GM12878 (cell line): ENCODE data around the gene RBM19. TPM values are rescaled to one million over a fixed set of nuclear protein-coding genes. Genes with fewer than 3 reads are reported as not detected.

ENCODE experiments used
- ATAC-seq: fragments of 200-7000 bp; cut with Tn5 transposase; 3 replicates; pipeline ENCODE4 v1.9.1; 2020; ENCODE audit warnings: mild to moderate bottlenecking, moderate library complexity
- BruUV-seq: library from RNA; stranded (reverse); fragments of 400-500 nt; replicated peaks from 2 replicates; lab custom pipeline; 2021; lab: Mats Ljungman, UMichigan
- CTCF ChIA-PET: fragments of 300-600 bp; sonication (Branson Sonifier 250); formaldehyde crosslinking; extraction: SDS; loops from one replicate; lab custom pipeline; 2021; ENCODE audit warnings: inconsistent platforms; lab: Yijun Ruan, JAX
- POLR2A ChIA-PET: fragments of 350-600 bp; formaldehyde crosslinking; extraction: SDS; loops from one replicate; lab custom pipeline; 2021; ENCODE audit warnings: inconsistent platforms; lab: Charles Lee
- RAD21 ChIA-PET: fragments of 300-600 bp; sonication (Branson Sonifier 250); formaldehyde crosslinking; loops from one replicate; lab custom pipeline; 2023; ENCODE audit warnings: antibody characterized with exemption; ENCODE audit not compliant: unreplicated experiment; lab: Charles Lee
- SMC1A ChIA-PET: fragments of 300-600 bp; sonication (Branson Sonifier 250); formaldehyde crosslinking; loops from one replicate; lab custom pipeline; 2023; ENCODE audit not compliant: unreplicated experiment, uncharacterized antibody; lab: Charles Lee
- DNase-seq: peaks from one replicate; pipeline ENCODE4 v3.0.0-alpha.2; 2011; ENCODE audit warnings: low read depth, low spot score
- FAIRE-seq: peaks from 3 replicates; lab custom pipeline; 2011; peaks lifted over from hg19 to GRCh38; lab: Jason Lieb, UNC
- H2AFZ ChIP-seq: 2 replicates; pipeline ENCODE4 v1.6.0; 2011; ENCODE audit warnings: low read depth, low read length, control low read depth; ENCODE audit not compliant: control insufficient read depth
- H3K27ac ChIP-seq: 2 replicates; pipeline ENCODE4 v1.5.1; 2011; ENCODE audit warnings: control low read depth; ENCODE audit not compliant: control insufficient read depth, insufficient read depth
- H3K27me3 ChIP-seq, 2 experiments: replicated peaks in 1 of 2; 2 replicates each; pipeline versions ENCODE4 v1.6.0 to v1.6.1; 2011; ENCODE audit warnings: low read length in 1 of 2; ENCODE audit not compliant: control insufficient read depth in 2 of 2, insufficient read depth in 2 of 2
- H3K36me3 ChIP-seq, 2 experiments: 2 replicates each; pipeline ENCODE4 v1.5.1; 2011; ENCODE audit warnings: low read length in 1 of 2; ENCODE audit not compliant: control insufficient read depth in 2 of 2, insufficient read depth in 2 of 2
- H3K4me1 ChIP-seq: 2 replicates; pipeline ENCODE4 v1.6.1; 2011; ENCODE audit warnings: mild to moderate bottlenecking, low read length, moderate library complexity, mixed read lengths; ENCODE audit not compliant: control insufficient read depth, insufficient read depth
- H3K4me2 ChIP-seq: 2 replicates; pipeline ENCODE4 v1.6.0; 2011; ENCODE audit warnings: control low read depth; ENCODE audit not compliant: control insufficient read depth, insufficient read depth
- H3K4me3 ChIP-seq: fragments of 200-600 bp; sonication (generic); 2 replicates; pipeline ENCODE4 v1.5.1; 2016
- H3K79me2 ChIP-seq: 2 replicates; pipeline ENCODE4 v1.6.0; 2011; ENCODE audit warnings: low read length; ENCODE audit not compliant: control insufficient read depth, insufficient read depth
- H3K9ac ChIP-seq: 2 replicates; pipeline ENCODE4 v1.8.0; 2011; ENCODE audit warnings: low read length, control low read depth, mixed read lengths; ENCODE audit not compliant: control insufficient read depth, insufficient read depth
- H3K9me3 ChIP-seq: replicated peaks from 3 replicates; pipeline ENCODE4 v1.5.1; 2011; ENCODE audit warnings: mild to moderate bottlenecking, low read length; ENCODE audit not compliant: control insufficient read depth, insufficient read depth
- H4K20me1 ChIP-seq: 2 replicates; pipeline ENCODE4 v1.6.0; 2011; ENCODE audit not compliant: control insufficient read depth, insufficient read depth
- BRCA1 ChIP-seq: IDR thresholded peaks from 2 replicates; pipeline ENCODE4 v1.6.1; 2011; ENCODE audit warnings: low read depth, low read length, improper control_type of control experiment
- RAD21 ChIP-seq: IDR thresholded peaks from 2 replicates; pipeline ENCODE4 v1.6.1; 2011; ENCODE audit warnings: mild to moderate bottlenecking, low read depth, low read length, moderate library complexity; ENCODE audit not compliant: insufficient read depth
- SIX5 ChIP-seq: IDR thresholded peaks from 2 replicates; pipeline ENCODE4 v1.6.1; 2011; ENCODE audit warnings: mild to moderate bottlenecking, low read depth, low read length, moderate library complexity; ENCODE audit not compliant: severe bottlenecking
- SMC3 ChIP-seq: IDR thresholded peaks from 2 replicates; pipeline ENCODE4 v1.6.1; 2011; ENCODE audit warnings: low read length, improper control_type of control experiment, borderline replicate concordance
- YY1 ChIP-seq: IDR thresholded peaks from 2 replicates; pipeline ENCODE4 v1.6.1; 2011; ENCODE audit warnings: low read depth, mild to moderate bottlenecking, low read length
- WGBS: methylation state at CpG from one replicate; pipeline ENCODE4 v1.1.6; 2016; ENCODE audit warnings: low lambda C conversion rate; ENCODE audit not compliant: insufficient replicate concordance, insufficient coverage; ENCODE audit errors: missing lambda C conversion rate; 5-methylcytosine and 5-hydroxymethylcytosine counted together
- in situ Hi-C: fragments of 300-500 bp; cut with MboI; formaldehyde crosslinking; loops from 9 replicates; pipeline ENCODE4 v1.14.3; 2018; ENCODE audit warnings: mixed read lengths
- intact Hi-C: fragments of 100-400 bp; cut with micrococcal nuclease; formaldehyde crosslinking; loops from one replicate; pipeline ENCODE4 v1.14.2; 2022; ENCODE audit not compliant: unreplicated experiment
- polyA plus RNA-seq, 11 experiments: library from polyadenylated mRNA; depleted of rRNA in 4 of 11; unstranded in 6 of 11; stranded (reverse) in 5 of 11; fragments of >200 nt; fragmentation: Nextera tagmentation in 4 of 11; fragmentation: Illumina TruSeq in 1 of 11; extraction: Ambion mirVana in 4 of 11; extraction: Trizol in 1 of 11; gene quantifications; 1 replicate in 1 of 11; 2 replicates in 10 of 11; pipeline versions ENCODE4 v1.2.1 to v1.2.3, GENCODE V29; 2011 to 2016; ENCODE audit warnings: inconsistent platforms in 2 of 11, missing spikeins in 2 of 11, low read depth in 1 of 11
- total RNA-seq, 4 experiments: library from RNA; depleted of rRNA in 3 of 4; stranded (reverse); fragments of >200 nt in 3 of 4; fragmentation: Illumina TruSeq in 1 of 4; extraction: Trizol in 1 of 4; gene quantifications; 2 replicates each; pipeline versions ENCODE4 v1.2.1 to v1.2.3, GENCODE V29; 2013 to 2021
- TF ChIP-seq, protein P1 (sequence below): fragments of 450-650 bp; IDR thresholded peaks from 2 replicates; pipeline ENCODE4 v1.6.1; 2017; ENCODE audit warnings: mild to moderate bottlenecking, moderate library complexity
- TF ChIP-seq, protein P2 (sequence below), 3 experiments: IDR thresholded peaks in 2 of 3; conservative IDR thresholded peaks in 1 of 3; 2 replicates each; pipeline ENCODE4 v1.5.1; 2011; ENCODE audit warnings: low read depth in 3 of 3, low read length in 3 of 3, mild to moderate bottlenecking in 3 of 3, control low read depth in 2 of 3, moderate library complexity in 2 of 3, inconsistent platforms in 1 of 3, mixed read lengths in 1 of 3; ENCODE audit not compliant: control insufficient read depth in 2 of 3, insufficient read depth in 1 of 3; ENCODE audit errors: extremely low read depth in 1 of 3

Gene RBM19
- total and polyA plus RNA-seq, 10 of the 15 experiments (the other 5 are each of a cell fraction or from before 2014, with no cell fraction given) = 4.2 to 42.9 (median 28.4) TPM

DNA sequence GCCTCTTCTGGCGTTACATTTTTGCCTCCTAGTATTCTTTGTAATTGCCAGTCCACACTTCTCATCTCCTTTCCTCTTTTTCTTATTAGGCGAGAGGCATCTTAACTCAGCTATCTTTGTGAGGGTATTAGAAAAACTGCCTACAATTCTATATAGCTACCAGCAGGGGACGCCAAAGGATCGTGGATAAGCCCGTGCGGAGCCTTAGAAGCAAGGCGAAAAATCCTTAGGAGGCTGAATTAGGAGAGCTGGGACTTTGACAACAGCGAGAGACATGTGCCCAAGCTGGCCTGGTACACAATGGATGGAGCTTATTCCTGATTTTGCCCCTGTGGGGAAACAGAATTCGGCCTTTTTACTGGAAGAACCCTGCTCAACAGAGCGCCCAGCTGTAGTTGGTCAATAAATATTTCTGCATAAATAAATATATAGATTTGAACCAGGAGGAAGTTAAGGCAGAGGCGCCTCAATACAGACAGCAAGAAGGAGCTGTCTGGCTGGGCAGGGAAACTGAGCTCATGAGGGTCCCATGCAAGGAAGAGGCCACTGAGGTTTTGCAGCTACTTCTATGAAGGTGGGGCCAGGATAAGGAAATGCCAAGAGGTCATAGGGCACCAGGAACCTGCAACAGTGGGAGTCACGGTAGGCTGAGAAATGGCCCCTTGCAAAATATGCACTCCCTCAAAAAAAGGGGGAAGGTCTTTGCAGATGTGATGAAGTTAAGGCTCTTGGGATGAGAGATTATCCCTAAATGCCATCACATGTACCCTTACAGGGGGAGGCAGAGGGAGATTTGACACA, 14.6 kb upstream of the RBM19 start:
- Histone ChIP-seq H3K4me3 (no peak overlapping the region), H4K20me1 (no peaks in the 10 kb centered on the region), H3K27me3 (no peaks in the 10 kb centered on the region), H2AFZ (no peak overlapping the region), H3K9me3 (no peaks in the 10 kb centered on the region), H3K4me1 (no peaks in the 10 kb centered on the region), H3K27ac (no peak overlapping the region), H3K9ac (no peak overlapping the region), H3K4me2 (no peak overlapping the region), H3K79me2 (no peaks in the 10 kb centered on the region), H3K36me3 (no peaks in the 10 kb centered on the region)
- ChIA-PET POLR2A (interaction anchor here (1.4 kb wide), 1 partner anchor 528 kb away, joined by 4 read pairs; no protein-coding TSS in a partner anchor), SMC1A (interaction anchor here (0.6 to 4.0 kb wide), 19 partner anchors 14 to 1937 kb away, joined by 3 to 65 read pairs (median 3); partner anchors contain the start of gene RBM19), RAD21 (interaction anchor here (1.0 to 3.1 kb wide), 18 partner anchors 12 to 1938 kb away, joined by 3 to 48 read pairs (median 4); no protein-coding TSS in a partner anchor), CTCF (interaction anchor here (0.6 to 4.3 kb wide), 32 partner anchors 9 to 1938 kb away, joined by 3 to 114 read pairs (median 4); partner anchors contain the start of gene RBM19)
- intact Hi-C loops (loop anchor here (1.0 to 10.0 kb wide), 4 partner anchors 528 to 1937 kb away; no protein-coding TSS in a partner anchor), in situ Hi-C loops (loop anchor here (5.0 to 10.0 kb wide), 2 partner anchors 527 to 1934 kb away; no protein-coding TSS in a partner anchor)
- WGBS = 7% methylated on average over 12 of the region's 12 CpGs
- no TSS peak for BruUV-seq
- FAIRE-seq (peak; percentile 38), ATAC-seq (peak; percentile 87), DNase-seq (no peak)
- TF ChIP-seq YY1 (0 out of 2 replicates have a peak, but pooled peaks have one; percentile 19), SIX5 (no peak), SMC3 (peak; percentile 91), BRCA1 (no peak), RAD21 (peak; percentile 98)
- TF ChIP-seq, protein P1, sequence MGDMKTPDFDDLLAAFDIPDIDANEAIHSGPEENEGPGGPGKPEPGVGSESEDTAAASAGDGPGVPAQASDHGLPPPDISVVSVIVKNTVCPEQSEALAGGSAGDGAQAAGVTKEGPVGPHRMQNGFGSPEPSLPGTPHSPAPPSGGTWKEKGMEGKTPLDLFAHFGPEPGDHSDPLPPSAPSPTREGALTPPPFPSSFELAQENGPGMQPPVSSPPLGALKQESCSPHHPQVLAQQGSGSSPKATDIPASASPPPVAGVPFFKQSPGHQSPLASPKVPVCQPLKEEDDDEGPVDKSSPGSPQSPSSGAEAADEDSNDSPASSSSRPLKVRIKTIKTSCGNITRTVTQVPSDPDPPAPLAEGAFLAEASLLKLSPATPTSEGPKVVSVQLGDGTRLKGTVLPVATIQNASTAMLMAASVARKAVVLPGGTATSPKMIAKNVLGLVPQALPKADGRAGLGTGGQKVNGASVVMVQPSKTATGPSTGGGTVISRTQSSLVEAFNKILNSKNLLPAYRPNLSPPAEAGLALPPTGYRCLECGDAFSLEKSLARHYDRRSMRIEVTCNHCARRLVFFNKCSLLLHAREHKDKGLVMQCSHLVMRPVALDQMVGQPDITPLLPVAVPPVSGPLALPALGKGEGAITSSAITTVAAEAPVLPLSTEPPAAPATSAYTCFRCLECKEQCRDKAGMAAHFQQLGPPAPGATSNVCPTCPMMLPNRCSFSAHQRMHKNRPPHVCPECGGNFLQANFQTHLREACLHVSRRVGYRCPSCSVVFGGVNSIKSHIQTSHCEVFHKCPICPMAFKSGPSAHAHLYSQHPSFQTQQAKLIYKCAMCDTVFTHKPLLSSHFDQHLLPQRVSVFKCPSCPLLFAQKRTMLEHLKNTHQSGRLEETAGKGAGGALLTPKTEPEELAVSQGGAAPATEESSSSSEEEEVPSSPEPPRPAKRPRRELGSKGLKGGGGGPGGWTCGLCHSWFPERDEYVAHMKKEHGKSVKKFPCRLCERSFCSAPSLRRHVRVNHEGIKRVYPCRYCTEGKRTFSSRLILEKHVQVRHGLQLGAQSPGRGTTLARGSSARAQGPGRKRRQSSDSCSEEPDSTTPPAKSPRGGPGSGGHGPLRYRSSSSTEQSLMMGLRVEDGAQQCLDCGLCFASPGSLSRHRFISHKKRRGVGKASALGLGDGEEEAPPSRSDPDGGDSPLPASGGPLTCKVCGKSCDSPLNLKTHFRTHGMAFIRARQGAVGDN = no peak
- TF ChIP-seq, protein P2, sequence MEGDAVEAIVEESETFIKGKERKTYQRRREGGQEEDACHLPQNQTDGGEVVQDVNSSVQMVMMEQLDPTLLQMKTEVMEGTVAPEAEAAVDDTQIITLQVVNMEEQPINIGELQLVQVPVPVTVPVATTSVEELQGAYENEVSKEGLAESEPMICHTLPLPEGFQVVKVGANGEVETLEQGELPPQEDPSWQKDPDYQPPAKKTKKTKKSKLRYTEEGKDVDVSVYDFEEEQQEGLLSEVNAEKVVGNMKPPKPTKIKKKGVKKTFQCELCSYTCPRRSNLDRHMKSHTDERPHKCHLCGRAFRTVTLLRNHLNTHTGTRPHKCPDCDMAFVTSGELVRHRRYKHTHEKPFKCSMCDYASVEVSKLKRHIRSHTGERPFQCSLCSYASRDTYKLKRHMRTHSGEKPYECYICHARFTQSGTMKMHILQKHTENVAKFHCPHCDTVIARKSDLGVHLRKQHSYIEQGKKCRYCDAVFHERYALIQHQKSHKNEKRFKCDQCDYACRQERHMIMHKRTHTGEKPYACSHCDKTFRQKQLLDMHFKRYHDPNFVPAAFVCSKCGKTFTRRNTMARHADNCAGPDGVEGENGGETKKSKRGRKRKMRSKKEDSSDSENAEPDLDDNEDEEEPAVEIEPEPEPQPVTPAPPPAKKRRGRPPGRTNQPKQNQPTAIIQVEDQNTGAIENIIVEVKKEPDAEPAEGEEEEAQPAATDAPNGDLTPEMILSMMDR (IDR thresholded peaks at IDR 0.05 in 2 of 3, conservative IDR thresholded peaks at IDR 0.05 in 1 of 3; ENCODE audit: control insufficient read depth in 2 of 3, extremely low read depth in 1 of 3, insufficient read depth in 1 of 3, low read depth in 3 of 3, low read length in 3 of 3) = peak; percentile 97
